ENCODE measurements around the gene PRDM16.

The PRDM16 gene

DNA sequence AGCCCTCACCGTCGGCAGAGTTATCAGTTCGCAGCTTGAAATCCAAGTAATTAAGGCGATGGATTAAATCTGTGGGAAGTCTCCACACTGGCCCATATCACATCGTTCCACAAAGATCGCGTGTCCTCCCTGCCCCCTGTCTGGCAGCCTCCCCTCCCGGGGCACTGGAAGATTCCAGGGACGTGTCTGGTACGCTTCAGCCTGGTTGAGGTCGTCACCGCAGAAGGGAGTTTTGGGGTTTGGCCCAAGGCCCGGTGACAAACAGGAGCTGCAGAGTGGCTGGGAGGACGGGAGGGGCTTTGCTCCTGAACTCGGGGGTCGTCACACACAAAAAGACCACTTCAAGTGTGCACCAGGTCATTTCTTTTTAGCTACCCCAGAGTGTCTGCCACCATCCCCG is 51.1 kb downstream of the PRDM16 start:
- Histone ChIP-seq H3K36me3 (ENCODE audit: control insufficient read depth in 1 of 2, insufficient read depth in 2 of 2, low read length in 2 of 2) (peaks cover 0 to 4% of the 10 kb centered on the region in 2 donors), H3K27ac (ENCODE audit: low read depth, low read length) (no peak overlapping the region), H3K27me3 (ENCODE audit: control insufficient read depth in 1 of 2, insufficient read depth in 2 of 2, low read length in 2 of 2) (no peaks in the 10 kb centered on the region), H3K9ac (ENCODE audit: low read depth in 1 of 2, low read length in 2 of 2) (no peak overlapping the region), H3K9me3 (ENCODE audit: control insufficient read depth in 1 of 2, low read length in 2 of 2) (no peaks in the 10 kb centered on the region), H3K4me1 (ENCODE audit: control insufficient read depth in 1 of 2, insufficient read depth in 2 of 2, low read length in 2 of 2) (peaks cover 7% of the 10 kb centered on the region in 2 donors), H3K4me3 (ENCODE audit: low read depth in 1 of 2, low read length in 2 of 2) (no peak overlapping the region)

DNA sequence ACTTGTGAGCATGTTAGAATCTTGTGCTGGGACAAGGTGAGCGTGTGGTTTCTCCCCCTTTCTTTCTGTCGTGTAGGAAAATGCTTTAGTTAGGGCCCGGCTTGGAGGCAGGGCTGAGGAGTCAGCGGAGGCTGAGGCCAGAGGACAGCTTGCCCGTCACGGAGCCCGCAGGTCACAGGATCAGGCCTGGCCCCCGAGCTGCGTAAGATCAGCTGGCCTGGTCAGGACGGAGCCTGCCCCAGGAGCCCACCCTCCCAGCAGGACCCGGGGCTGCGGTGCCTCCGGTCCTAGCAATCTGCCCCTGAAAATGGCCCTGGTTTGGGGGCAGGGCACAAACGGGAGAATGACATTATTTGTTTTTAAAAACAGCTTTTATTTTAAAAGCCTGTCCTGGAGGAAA is 52.0 kb downstream of the PRDM16 start:
- H3K4me1 ChIP-seq (ENCODE audit: control insufficient read depth in 1 of 2, insufficient read depth in 2 of 2, low read length in 2 of 2), result no peaks in the 10 kb centered on the region
- no peak overlapping the region for H3K27ac ChIP-seq (ENCODE audit: low read depth, low read length)

DNA sequence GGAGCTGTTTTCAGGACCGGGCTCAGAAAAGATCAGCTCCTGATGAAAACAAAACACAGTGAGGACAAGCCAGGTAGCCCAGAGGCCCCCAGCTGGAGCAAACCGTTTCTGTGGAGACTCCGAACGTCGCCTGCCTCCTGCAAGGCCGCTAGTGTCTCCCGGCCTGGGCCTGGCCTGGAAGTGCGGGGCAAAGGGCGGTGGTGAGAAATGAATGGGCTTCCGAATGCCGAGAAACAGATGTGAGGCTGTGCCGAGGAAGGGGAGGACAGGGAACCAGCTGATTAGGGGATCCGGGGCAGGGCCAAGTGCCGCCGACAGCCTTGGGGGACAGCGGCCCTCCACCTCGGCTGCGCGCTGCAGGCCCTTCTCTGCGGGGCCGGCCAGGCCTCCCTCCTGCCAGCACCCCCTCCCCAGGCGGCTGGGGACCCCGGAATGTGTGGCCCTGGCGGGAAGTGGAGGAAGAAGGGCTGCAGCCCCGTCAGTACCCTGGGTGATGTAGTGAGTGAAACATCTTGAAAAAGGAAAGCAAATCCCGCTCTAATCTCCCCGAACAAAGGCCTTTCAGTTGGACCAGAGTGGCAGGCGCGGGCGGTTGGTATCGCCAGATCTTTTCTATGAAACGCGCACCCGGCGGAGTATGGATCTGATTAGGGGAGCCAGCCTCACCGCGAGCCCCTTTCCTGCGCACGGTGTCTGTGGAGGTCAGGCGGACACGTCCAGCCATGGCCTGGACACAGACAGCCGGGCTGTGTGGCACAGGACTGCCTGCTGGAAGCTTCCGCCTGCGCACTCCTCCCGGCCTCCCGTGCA is 52.6 kb downstream of the PRDM16 start:
- H3K9me3 ChIP-seq (ENCODE audit: control insufficient read depth in 1 of 2, low read length in 2 of 2), result no peaks in the 10 kb centered on the region
- H3K4me1 ChIP-seq (ENCODE audit: control insufficient read depth in 1 of 2, insufficient read depth in 2 of 2, low read length in 2 of 2), result peaks cover 0 to 4% of the 10 kb centered on the region in 2 donors
- H3K36me3 ChIP-seq (ENCODE audit: control insufficient read depth in 1 of 2, insufficient read depth in 2 of 2, low read length in 2 of 2), result peaks cover 0 to 4% of the 10 kb centered on the region in 2 donors
- no peak overlapping the region for H3K27ac ChIP-seq (ENCODE audit: low read depth, low read length)
- no peak overlapping the region for H3K4me3 ChIP-seq (ENCODE audit: low read depth in 1 of 2, low read length in 2 of 2)
- no peak overlapping the region for H3K9ac ChIP-seq (ENCODE audit: low read depth in 1 of 2, low read length in 2 of 2)
- no peaks in the 10 kb centered on the region for H3K27me3 ChIP-seq (ENCODE audit: control insufficient read depth in 1 of 2, insufficient read depth in 2 of 2, low read length in 2 of 2)

More for the DNA sequence above, 52.0 kb downstream of the PRDM16 start:
- Histone ChIP-seq H3K9me3 (ENCODE audit: control insufficient read depth in 1 of 2, low read length in 2 of 2) (no peaks in the 10 kb centered on the region), H3K9ac (ENCODE audit: low read depth in 1 of 2, low read length in 2 of 2) (no peak overlapping the region), H3K4me3 (ENCODE audit: low read depth in 1 of 2, low read length in 2 of 2) (no peak overlapping the region), H3K27me3 (ENCODE audit: control insufficient read depth in 1 of 2, insufficient read depth in 2 of 2, low read length in 2 of 2) (no peaks in the 10 kb centered on the region), H3K36me3 (ENCODE audit: control insufficient read depth in 1 of 2, insufficient read depth in 2 of 2, low read length in 2 of 2) (peaks cover 0 to 4% of the 10 kb centered on the region in 2 donors)

DNA sequence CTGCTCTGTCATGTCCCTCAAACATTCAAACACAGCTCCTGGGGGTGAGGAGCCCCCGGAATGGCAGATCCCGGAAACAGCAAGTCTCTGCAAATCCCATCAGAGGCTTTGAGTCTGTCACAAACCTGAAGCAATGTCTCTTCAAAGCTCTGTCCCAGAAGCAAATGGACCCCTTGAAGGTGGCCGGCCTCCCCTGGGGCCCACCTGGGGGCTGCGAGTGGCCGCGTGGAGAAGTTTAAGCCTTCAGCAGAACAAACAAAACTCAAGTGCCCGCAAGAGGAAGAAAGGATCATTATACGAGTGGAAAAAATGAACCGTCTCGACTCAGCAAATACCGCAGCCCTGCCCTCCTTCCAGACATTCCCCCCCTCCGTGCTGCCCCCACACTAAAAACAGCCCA is 53.3 kb downstream of the PRDM16 start:
- Histone ChIP-seq H3K9me3 (ENCODE audit: control insufficient read depth in 1 of 2, low read length in 2 of 2) (no peaks in the 10 kb centered on the region), H3K4me3 (ENCODE audit: low read depth in 1 of 2, low read length in 2 of 2) (no peak overlapping the region), H3K9ac (ENCODE audit: low read depth in 1 of 2, low read length in 2 of 2) (no peak overlapping the region), H3K4me1 (ENCODE audit: control insufficient read depth in 1 of 2, insufficient read depth in 2 of 2, low read length in 2 of 2) (peaks cover 0 to 7% of the 10 kb centered on the region in 2 donors), H3K27ac (ENCODE audit: low read depth, low read length) (no peak overlapping the region), H3K36me3 (ENCODE audit: control insufficient read depth in 1 of 2, insufficient read depth in 2 of 2, low read length in 2 of 2) (peaks cover 0 to 4% of the 10 kb centered on the region in 2 donors), H3K27me3 (ENCODE audit: control insufficient read depth in 1 of 2, insufficient read depth in 2 of 2, low read length in 2 of 2) (no peaks in the 10 kb centered on the region)

DNA sequence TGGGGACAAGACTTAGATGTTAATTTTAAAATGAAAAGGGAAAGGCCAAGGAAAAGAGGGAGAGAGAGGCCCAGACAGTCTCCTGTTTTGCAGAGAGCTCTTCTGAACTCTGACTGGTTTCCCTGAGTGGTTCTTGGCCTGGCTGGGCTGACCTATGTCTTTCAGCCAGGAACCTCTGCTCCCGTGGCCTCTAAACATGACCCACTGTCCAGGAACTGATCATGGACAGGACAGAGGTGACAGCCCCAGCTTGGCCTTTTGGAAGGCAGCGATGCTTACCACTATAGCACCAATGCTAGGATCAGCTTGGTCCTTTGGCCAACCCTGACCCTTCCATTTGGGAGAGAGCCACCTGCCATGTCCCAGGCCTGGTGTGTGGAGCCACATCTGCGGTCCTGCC is 55.2 kb downstream of the PRDM16 start:
- Histone ChIP-seq H3K4me1 (ENCODE audit: control insufficient read depth in 1 of 2, insufficient read depth in 2 of 2, low read length in 2 of 2) (peaks cover 0 to 7% of the 10 kb centered on the region in 2 donors), H3K27me3 (ENCODE audit: control insufficient read depth in 1 of 2, insufficient read depth in 2 of 2, low read length in 2 of 2) (no peaks in the 10 kb centered on the region), H3K4me3 (ENCODE audit: low read depth in 1 of 2, low read length in 2 of 2) (no peak overlapping the region), H3K9ac (ENCODE audit: low read depth in 1 of 2, low read length in 2 of 2) (no peak overlapping the region), H3K27ac (ENCODE audit: low read depth, low read length) (no peak overlapping the region), H3K9me3 (ENCODE audit: control insufficient read depth in 1 of 2, low read length in 2 of 2) (no peaks in the 10 kb centered on the region), H3K36me3 (ENCODE audit: control insufficient read depth in 1 of 2, insufficient read depth in 2 of 2, low read length in 2 of 2) (no peaks in the 10 kb centered on the region)

DNA sequence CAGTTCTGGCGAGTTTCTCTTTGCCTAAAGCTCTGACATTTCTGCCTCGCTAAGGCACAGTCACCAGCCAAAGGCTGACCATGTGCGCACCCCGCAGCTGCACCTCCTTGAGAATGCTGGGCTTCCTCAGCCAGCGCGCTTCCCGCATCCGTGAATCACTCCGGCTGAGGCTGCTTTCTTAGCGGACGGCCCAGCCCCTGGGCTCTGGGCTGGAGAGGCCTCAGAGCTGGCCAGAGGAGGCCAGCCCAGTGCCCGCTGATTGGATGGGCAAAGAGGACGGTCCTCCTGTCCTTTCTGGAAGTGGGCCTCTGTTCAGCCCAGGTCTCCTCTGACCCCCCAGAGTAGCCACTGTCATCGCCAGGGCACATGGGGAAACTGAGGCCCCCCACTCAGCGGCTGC is 56.1 kb downstream of the PRDM16 start:
- Histone ChIP-seq H3K36me3 (ENCODE audit: control insufficient read depth in 1 of 2, insufficient read depth in 2 of 2, low read length in 2 of 2) (no peaks in the 10 kb centered on the region), H3K27ac (ENCODE audit: low read depth, low read length) (no peak overlapping the region), H3K4me3 (ENCODE audit: low read depth in 1 of 2, low read length in 2 of 2) (no peak overlapping the region), H3K4me1 (ENCODE audit: control insufficient read depth in 1 of 2, insufficient read depth in 2 of 2, low read length in 2 of 2) (peaks cover 0 to 7% of the 10 kb centered on the region in 2 donors), H3K9me3 (ENCODE audit: control insufficient read depth in 1 of 2, low read length in 2 of 2) (no peaks in the 10 kb centered on the region), H3K9ac (ENCODE audit: low read depth in 1 of 2, low read length in 2 of 2) (no peak overlapping the region), H3K27me3 (ENCODE audit: control insufficient read depth in 1 of 2, insufficient read depth in 2 of 2, low read length in 2 of 2) (no peaks in the 10 kb centered on the region)

DNA sequence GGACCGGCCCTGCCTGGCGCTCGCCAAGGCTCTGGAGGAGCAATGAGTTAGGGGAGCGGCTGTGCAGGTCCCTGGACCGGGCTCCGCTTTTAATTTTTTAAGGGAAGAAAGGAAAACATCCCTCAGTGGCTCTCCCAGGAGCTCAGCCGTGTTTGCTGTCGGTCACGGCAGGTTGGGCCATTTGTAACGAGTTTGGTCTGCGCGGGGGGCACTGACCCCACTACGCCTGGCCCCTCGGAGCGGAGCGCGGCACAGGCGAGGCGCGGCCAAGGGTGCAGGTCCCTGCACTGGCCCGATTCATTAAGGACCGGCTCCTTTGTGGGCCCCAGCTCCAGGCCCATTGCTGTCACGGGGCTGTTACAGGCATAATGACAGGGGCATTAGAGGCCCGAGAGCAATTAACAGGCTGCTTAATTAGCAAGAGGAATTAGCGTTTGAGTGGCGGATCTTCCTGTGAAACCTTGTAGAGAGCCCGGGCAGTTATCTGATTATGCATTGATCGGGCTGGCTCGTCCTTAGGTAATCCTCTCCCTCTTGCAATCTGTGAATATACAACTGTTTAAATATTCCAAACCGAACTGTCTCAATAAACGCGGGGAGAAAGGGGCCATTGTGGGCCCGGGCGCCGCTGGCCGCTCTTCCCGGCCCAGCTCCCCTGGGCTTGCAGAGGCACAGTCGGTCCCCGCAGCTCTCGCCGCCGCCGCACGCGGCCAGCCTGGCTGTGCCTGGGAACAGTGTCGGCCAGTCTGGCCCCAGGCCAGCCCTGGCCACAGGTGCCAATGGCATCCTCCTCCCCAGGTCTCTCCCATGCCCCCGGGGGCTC is 56.8 kb downstream of the PRDM16 start:
- Histone ChIP-seq H3K9me3 (ENCODE audit: control insufficient read depth in 1 of 2, low read length in 2 of 2) (no peaks in the 10 kb centered on the region), H3K36me3 (ENCODE audit: control insufficient read depth in 1 of 2, insufficient read depth in 2 of 2, low read length in 2 of 2) (no peaks in the 10 kb centered on the region), H3K9ac (ENCODE audit: low read depth in 1 of 2, low read length in 2 of 2) (no peak overlapping the region), H3K4me1 (ENCODE audit: control insufficient read depth in 1 of 2, insufficient read depth in 2 of 2, low read length in 2 of 2) (peaks cover 0 to 7% of the 10 kb centered on the region in 2 donors), H3K27me3 (ENCODE audit: control insufficient read depth in 1 of 2, insufficient read depth in 2 of 2, low read length in 2 of 2) (no peaks in the 10 kb centered on the region), H3K27ac (ENCODE audit: low read depth, low read length) (no peak overlapping the region), H3K4me3 (ENCODE audit: low read depth in 1 of 2, low read length in 2 of 2) (no peak overlapping the region)

DNA sequence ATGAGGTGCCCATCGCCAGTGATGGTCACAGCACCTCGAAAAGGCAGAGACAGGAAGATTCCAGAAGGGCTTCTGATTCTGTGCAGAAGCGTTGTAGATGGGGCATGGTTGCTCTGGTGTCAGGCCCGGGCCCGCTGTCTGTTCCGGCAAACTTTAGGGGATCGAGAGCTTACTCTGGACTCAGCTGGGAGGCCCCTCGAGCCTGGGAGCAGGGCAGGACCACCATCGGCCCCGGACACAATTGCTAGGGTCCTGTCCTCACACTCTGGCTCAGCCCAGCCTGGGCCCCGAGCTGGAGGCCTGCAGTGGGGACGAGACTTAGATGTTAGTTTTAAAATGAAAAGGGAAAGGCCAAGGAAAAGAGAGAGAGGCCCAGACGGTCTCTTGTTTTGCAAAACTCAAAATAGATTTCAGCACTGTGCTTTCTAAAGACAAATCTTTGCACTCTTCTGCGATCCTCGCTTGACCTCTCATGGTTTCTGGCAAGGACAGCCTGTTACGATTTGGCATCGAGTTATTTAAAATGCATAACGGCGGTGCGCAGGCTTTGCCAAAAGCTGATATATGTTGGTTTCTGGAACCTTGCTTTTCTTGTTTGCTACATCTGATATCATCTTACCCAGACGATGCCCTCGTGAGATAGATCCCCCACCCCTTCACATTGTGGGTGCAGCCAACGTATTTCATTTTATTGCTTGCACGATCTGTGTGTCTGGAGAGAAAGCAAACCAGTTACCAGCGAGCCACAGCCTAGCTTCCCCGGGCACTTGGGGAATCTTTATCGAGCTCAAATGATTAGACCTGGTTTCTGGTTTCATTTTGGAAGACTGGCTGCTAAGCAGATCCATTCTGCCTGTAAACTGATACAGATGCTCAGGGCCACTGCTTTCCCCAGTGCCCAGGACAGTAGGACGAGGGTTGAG is 58.0 kb downstream of the PRDM16 start:
- H3K27ac ChIP-seq (ENCODE audit: low read depth, low read length), result no peak overlapping the region

DNA sequence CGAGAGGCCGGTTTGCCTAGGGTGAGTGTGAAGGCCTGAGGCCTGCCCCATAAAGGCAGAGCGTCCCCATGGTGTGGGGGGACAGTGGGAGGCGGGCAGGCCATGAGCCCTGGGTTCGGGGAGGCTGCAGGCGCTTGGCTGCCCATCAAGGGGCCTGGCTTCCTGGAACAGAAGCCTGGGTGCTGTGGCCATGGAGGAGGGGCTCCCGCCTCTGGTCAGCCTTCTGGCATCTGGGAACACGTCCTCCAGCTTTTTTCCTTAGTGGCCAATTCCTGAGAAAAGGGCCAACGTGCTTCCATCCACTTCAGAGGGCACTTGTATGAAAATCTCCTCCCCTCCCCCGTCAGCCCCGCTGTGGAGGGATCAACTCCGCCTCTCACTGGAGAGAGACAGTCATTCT is 58.7 kb downstream of the PRDM16 start:
- Histone ChIP-seq H3K9ac (ENCODE audit: low read depth in 1 of 2, low read length in 2 of 2) (no peak overlapping the region), H3K4me3 (ENCODE audit: low read depth in 1 of 2, low read length in 2 of 2) (no peak overlapping the region), H3K36me3 (ENCODE audit: control insufficient read depth in 1 of 2, insufficient read depth in 2 of 2, low read length in 2 of 2) (no peaks in the 10 kb centered on the region), H3K27me3 (ENCODE audit: control insufficient read depth in 1 of 2, insufficient read depth in 2 of 2, low read length in 2 of 2) (no peaks in the 10 kb centered on the region), H3K9me3 (ENCODE audit: control insufficient read depth in 1 of 2, low read length in 2 of 2) (no peaks in the 10 kb centered on the region), H3K27ac (ENCODE audit: low read depth, low read length) (no peak overlapping the region), H3K4me1 (ENCODE audit: control insufficient read depth in 1 of 2, insufficient read depth in 2 of 2, low read length in 2 of 2) (peaks cover 7 to 11% of the 10 kb centered on the region in 2 donors)

More for the DNA sequence above, 58.0 kb downstream of the PRDM16 start:
- Histone ChIP-seq H3K4me1 (ENCODE audit: control insufficient read depth in 1 of 2, insufficient read depth in 2 of 2, low read length in 2 of 2) (peaks cover under 1 to 7% of the 10 kb centered on the region in 2 donors), H3K27me3 (ENCODE audit: control insufficient read depth in 1 of 2, insufficient read depth in 2 of 2, low read length in 2 of 2) (no peaks in the 10 kb centered on the region), H3K36me3 (ENCODE audit: control insufficient read depth in 1 of 2, insufficient read depth in 2 of 2, low read length in 2 of 2) (no peaks in the 10 kb centered on the region), H3K9me3 (ENCODE audit: control insufficient read depth in 1 of 2, low read length in 2 of 2) (no peaks in the 10 kb centered on the region), H3K4me3 (ENCODE audit: low read depth in 1 of 2, low read length in 2 of 2) (no peak overlapping the region), H3K9ac (ENCODE audit: low read depth in 1 of 2, low read length in 2 of 2) (no peak overlapping the region)
